HuH-7.5 (cell line): ENCODE measurements around the gene MTO1.
"Not testable (repeated sequence)": the region's sequence is repeated elsewhere in the genome, so short reads cannot be mapped to it uniquely, and the experiment has no call there.

Experiments used
- DNase-seq: peaks from one replicate; pipeline ENCODE4 v3.0.0; 2011; ENCODE audit warnings: low spot score

The MTO1 gene

GRCh38 chr6:73503027-73503772, 41.7 kb downstream of the MTO1 start:
- no peak for DNase-seq

GRCh38 chr6:73504160-73504559, 42.6 kb downstream of the MTO1 start:
- DNase-seq = no peak

DNA sequence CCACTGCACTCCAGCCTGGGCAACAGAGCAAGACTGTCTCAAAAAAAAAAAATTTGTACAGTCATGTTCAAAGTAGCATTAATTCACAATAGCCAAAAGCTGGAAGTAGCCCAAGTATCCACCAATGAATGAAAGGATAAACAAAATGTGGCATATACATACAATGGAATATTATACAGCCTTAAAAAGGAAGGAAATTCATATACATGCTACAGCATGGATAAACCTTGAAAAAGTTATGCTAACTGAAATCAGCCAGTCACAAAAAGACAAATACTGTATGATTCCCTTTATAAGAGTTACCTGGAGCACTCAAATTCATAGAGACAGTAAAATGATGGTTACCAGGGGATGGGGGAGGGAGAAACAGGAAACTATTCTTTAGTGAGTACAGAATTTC, 43.6 kb downstream of the MTO1 start:
- no peak for DNase-seq

- not testable (repeated sequence) for DNase-seq
These were observed 44.2 kb downstream of the MTO1 start for GRCh38 chr6:73505705-73506104.

GRCh38 chr6:73506246-73506645, 44.7 kb downstream of the MTO1 start:
- DNase-seq = no peak

GRCh38 chr6:73508776-73509175, 47.2 kb downstream of the MTO1 start:
- DNase-seq = no peak

DNA sequence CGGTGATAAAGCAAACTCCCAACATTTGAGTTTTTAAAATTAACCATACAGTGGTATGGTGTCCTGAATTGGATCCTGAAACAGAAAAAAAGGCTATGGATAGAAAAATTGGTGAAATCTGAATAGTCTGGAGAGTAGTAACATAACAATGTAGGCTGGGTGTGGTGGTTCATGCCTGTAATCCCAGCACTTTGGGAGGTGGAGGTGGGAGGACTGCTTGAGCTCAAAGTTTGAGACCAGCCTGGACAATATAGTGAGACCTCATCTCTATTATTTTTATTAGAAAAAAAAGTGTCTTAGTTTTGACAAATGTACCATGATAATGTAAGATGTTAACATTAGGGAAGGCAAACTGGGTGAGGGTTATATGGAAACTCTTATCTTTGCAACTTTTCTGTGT, 48.3 kb downstream of the MTO1 start:
- DNase-seq = no peak

GRCh38 chr6:73511796-73512195, 50.3 kb downstream of the MTO1 start:
- DNase-seq = no peak

DNA sequence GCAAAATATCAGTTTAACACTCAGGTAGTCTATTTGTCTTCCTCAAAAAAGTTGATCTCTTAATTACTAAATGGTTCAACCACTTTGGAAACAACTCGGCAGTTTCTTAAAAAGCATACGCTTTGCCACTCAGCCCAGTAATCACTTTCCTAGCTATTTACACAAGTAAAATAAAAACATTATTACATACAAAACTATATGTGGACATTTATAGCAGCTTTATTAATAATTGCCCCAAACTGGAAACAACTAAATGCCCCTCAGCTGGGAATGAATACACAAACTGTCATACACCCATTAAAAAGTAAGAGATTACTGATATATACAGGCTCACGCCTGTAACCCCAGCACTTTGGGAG, 51.9 kb downstream of the MTO1 start:
- DNase-seq = no peak

GRCh38 chr6:73514746-73515110, 53.2 kb downstream of the MTO1 start:
- DNase-seq = no peak

DNA sequence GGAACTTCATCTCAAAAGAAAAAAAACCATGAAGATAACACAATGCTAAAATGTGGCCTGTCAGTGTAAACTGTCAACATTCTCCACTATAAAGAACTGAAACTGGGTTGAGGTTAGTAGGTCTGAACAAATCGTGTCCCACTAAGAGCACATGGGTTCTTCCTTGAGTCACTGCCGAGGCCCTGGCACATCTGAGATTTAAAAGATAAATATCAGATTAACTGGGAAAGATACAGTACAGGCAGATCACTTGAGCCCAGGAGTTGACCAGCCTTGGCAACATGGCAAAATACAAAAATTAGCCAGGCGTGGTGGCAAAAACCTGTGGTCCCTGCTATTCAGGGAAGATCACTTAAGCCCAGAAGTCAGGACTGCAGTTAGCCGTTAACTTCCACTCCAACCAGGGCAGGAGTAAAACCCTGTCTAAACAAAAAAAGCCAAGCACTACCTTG, 53.7 kb downstream of the MTO1 start:
- DNase-seq = no peak

DNA sequence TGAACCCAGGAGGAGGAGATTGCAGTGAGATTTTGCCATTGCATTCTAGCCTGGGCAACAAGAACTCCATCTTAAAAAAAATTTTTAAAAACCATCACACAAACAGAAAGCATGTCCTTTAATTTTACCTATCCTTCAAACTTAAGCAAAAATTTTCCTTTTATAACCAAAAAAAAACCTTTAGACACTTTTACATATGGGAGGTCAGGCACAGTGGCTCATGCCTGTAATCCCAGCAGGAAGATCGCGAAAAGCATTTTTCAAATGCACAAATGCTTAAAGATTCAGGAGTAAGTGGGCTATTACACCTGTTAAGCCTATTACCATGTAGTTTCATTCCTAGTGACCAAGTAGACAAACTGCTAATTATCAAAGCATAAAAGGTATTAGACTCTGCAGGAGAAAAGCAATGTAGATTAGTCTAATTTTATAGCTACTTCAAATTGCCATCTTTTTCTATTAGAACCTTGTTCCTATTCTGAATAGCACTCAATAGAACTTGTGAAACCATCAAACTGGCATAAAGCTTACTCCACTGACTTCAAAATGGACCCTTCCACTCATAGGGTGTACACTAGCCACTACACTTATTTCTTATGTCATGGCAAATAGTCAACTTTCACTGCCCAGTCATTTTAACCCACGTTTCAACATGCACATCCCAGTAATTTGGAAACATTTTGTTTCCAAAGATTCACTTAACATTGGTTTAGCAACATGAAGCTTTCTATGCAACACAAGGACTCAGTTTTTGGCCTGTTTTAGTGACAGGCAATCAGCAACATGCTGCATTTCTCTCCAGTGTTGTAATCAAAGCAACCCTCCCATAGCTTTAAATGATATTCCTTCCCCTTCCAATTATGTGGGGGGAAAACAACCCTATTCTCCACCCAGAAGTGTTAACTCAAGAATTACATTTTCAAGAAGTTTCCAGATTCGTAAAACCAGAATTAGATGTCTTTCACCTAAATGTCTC, 55.3 kb downstream of the MTO1 start:
- DNase-seq = no peak

DNA sequence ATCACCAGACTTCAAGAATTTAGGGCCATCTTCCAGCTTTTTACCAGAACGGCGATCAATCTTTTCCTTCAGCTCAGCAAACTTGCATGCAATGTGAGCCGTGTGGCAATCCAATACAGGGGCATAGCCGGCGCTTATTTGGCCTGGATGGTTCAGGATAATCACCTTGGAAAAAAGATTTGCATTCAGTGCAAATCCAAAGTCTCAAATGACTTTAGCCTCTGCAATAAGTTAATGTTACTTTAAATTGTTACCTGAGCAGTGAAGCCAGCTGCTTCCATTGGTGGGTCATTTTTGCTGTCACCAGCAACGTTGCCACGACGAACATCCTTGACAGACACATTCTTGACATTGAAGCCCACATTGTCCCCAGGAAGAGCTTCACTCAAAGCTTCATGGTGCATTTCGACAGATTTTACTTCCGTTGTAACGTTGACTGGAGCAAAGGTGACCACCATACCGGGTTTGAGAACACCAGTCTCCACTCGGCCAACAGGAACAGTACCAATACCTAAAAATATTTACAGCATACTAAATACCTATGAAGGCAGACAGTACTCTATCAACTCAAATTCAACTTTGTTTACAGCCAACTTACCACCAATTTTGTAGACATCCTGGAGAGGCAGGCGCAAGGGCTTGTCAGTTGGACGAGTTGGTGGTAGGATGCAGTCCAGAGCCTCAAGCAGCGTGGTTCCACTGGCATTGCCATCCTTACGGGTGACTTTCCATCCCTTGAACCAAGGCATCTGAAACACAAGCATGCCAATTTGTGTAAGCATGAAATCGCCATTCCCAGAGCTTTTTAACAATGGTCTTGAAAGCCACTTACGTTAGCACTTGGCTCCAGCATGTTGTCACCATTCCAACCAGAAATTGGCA, 56.8 kb downstream of the MTO1 start:
- DNase-seq = not testable (repeated sequence)

DNA sequence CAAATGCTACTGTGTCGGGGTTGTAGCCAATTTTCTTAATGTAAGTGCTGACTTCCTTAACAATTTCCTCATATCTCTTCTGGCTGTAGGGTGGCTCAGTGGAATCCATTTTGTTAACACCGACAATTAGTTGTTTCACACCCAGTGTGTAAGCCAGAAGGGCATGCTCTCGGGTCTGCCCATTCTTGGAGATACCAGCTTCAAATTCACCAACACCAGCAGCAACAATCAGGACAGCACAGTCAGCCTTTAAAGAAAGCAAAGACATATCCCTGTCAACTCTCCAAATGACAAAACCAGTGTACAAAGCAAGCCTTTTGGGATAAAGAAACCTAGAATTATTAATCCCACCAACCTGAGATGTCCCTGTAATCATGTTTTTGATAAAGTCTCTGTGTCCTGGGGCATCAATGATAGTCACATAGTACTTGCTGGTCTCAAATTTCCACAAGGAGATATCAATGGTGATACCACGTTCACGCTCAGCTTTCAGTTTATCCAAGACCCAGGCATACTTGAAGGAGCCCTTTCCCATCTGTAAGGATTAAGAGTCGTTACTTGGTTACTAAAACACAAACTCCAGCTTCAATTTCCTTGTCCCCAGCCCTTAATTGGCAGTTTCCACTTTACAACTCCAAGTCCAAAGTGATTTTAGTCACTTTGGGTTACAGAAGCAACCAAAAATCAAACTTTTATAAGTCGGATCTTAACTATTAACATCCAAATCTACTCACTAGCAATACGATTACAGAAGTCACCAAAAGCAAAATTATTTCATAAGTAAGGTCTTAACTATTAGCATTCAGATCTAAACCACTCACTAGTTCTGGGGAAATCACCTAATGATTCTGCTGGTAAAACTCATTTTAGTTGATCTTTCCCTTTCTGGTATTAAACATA, 57.7 kb downstream of the MTO1 start:
- DNase-seq = not testable (repeated sequence)

- DNase-seq = peak; percentile 28
These were observed 58.6 kb downstream of the MTO1 start for GRCh38 chr6:73519926-73520687.

GRCh38 chr6:73520688-73521350, 59.3 kb downstream of the MTO1 start, which contains the start of gene EEF1A1:
Gene EEF1A1, minus strand, starts transcription at chr6:73521032. Its CDS starts 1,006 bp downstream, at chr6:73520026.
- DNase-seq = peak; percentile 92

GRCh38 chr6:73521351-73521985, 59.9 kb downstream of the MTO1 start:
- DNase-seq = peak; percentile 63

- peak; percentile 31 for DNase-seq
These were observed 62.0 kb downstream of the MTO1 start for GRCh38 chr6:73523434-73524123.
